GM12872 (cell line): ENCODE measurements around the gene ZDHHC3.

Experiments
- CTCF ChIP-seq: IDR thresholded peaks from 3 replicates; pipeline ENCODE4 v1.5.1; 2011; ENCODE audit warnings: low read depth, mild to moderate bottlenecking, low read length, moderate library complexity; ENCODE audit not compliant: insufficient read depth

The ZDHHC3 gene

GRCh38 chr3:44902628-44903027 lies 73.3 kb downstream of the ZDHHC3 start:
- no peak for TF ChIP-seq CTCF

- no peak for TF ChIP-seq CTCF
These were observed 76.1 kb downstream of the ZDHHC3 start for GRCh38 chr3:44899683-44900367.

GRCh38 chr3:44896440-44896839 lies 79.5 kb downstream of the ZDHHC3 start:
- no peak for TF ChIP-seq CTCF

- no peak for TF ChIP-seq CTCF
These were observed 81.5 kb downstream of the ZDHHC3 start for GRCh38 chr3:44894485-44894884.

- no peak for TF ChIP-seq CTCF
These were observed 82.9 kb downstream of the ZDHHC3 start for GRCh38 chr3:44893097-44893496.

- no peak for TF ChIP-seq CTCF
These were observed 83.3 kb downstream of the ZDHHC3 start for GRCh38 chr3:44892689-44893088.

GRCh38 chr3:44890852-44891251 lies 85.1 kb downstream of the ZDHHC3 start:
- TF ChIP-seq CTCF, result no peak
